HG02610 (cell line): Measurements from ENCODE around the gene PTRH1.

ENCODE experiments used
- ATAC-seq: cut with Tn5 transposase; IDR thresholded peaks from one replicate; pipeline ENCODE4 v1.9.1; 2021; ENCODE audit warnings: mild to moderate bottlenecking, moderate library complexity; ENCODE audit not compliant: unreplicated experiment

PTRH1 gene

GRCh38 chr9:127667127-127667844, 48.2 kb downstream of the PTRH1 start:
- no peak for ATAC-seq

DNA sequence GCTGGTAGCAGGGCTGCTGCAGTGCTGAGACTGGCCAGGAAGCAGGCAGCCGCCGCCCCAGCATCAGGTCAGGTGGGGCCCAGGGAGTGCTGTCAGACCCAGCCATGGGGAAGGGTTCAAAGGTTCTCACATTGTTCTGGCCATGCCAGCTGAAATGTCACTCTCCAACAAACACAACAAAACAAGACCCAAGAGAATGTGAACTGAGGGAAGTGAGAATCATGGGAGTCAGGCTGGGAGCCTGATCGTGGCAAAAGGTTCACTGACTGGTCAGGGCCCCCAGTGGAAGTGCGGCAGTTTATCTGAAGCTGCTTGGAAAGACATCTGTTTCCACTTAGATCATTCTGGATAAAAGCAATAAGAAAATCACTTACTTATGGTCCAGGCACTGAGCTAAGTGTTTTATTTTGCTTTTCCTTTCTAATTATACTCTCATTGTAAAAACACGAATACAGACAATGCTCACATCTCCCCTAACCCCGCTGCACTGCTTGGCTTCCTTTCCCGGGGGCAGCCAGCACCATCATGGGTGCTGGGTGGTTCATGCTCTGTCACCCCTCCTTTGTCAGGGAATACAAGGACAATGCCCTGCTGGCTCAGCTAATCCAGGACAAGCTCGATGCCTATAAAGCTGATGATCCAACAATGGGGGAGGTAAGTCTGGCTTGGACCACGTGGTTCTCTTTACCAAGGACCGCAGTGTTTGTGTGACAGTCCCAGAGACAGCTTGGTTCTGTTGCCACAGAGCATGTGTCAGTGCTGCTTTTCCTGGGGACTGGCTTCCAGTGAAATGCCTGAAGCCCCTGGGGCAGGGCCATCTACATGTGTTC, 50.6 kb downstream of the PTRH1 start:
- no peak for ATAC-seq

DNA sequence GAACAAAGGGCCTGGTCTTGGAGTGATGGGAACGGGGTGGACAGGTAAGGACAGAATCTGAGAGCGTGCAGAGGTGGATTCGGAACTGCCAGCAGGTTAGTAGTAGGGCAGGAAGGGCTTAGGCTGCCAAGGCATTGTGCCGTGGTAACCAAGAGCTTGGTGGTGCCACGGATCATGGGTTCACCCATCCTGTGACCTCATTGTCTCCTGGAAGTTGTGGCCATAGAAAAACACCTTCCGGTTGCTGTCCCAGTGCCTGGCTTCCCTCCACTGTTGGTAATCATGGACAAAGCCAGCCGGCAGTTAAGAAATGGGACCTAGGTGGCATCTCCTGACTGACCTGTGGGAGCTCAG, 51.2 kb downstream of the PTRH1 start:
- ATAC-seq: no peak
